GM18858 (cell line): ENCODE data around the gene DMRTC2.

Experiments used
- ATAC-seq: cut with Tn5 transposase; IDR thresholded peaks from one replicate; pipeline ENCODE4 v1.9.1; 2021; ENCODE audit not compliant: unreplicated experiment

The DMRTC2 gene

DNA sequence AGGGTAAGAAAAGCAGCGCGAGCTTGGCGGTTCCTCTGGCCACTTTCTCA lies at the start of gene DMRTC2:
DMRTC2 (plus strand) TSS at position 42 of the 50 bp plus-strand sequence. CDS start 2,387 bp downstream, outside the sequence.
- no peak for ATAC-seq

DNA sequence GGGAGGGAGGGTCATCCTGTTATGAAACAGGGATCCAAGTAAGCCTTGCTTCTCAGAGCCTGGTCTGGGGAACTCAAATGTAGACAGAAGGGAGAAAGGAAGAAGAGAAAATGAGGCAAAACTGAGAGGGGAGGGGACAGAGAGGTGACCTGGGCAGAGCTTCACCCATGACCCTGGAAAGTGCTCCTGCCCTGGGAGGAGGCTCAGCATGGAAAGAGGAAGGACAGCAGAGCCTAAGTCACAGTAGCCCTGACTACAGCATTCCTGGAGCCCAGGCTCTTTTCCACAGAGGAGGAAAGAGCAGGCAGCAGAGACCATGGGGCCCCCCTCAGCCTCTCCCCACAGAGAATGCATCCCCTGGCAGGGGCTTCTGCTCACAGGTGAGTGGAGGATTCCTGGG lies 48.5 kb upstream of the DMRTC2 start, which contains the start of gene CEACAM3:
CEACAM3 (plus strand) TSS at position 226 of the 400 bp plus-strand sequence; CDS start at position 317, 91 bp downstream.
- ATAC-seq: no peak

DNA sequence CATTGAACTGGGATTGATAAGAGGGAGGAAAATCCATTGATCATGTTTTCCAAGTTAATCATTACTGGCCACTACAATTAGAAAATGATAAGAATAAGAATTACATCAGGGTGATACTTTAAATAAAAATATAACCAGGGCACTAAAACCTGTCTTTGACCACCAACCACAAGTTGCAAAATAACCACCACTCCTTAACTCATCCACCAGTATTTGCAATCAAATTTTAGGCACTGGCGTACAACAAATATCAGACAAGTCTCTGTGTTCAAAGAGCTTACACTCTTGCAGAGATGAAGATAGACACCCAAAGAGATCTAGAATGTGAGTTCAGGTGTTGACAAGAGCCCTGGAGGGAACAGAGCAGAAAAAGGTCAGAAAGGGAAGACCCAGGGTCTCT lies 47.9 kb upstream of the DMRTC2 start:
- ATAC-seq: no peak

DNA sequence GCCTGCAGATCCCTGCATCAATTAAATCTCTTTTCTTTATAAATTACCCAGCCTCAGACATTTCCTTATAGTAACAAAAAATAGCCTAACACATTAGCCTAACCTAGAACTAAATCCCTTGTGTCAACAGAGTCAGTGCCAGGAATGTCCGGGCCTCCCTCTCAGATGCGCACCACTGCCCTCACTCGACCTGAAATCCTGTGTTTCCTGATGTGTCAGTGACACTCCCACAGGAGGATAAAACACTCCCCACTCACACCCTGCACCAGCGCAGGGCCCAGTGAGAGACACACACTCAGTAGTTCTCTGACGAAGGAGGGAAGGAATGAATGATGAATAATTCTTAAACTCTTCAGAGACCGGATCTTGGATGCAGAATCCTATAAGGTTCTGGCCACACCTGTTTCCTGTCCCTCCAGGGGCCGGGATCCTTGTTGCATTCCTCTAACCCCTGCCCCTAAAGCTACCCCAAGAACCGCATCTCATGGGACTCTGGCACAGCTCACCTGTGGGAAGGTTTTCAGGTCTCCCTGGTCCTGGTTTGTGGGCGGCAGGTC lies 45.3 kb upstream of the DMRTC2 start:
- ATAC-seq: no peak

DNA sequence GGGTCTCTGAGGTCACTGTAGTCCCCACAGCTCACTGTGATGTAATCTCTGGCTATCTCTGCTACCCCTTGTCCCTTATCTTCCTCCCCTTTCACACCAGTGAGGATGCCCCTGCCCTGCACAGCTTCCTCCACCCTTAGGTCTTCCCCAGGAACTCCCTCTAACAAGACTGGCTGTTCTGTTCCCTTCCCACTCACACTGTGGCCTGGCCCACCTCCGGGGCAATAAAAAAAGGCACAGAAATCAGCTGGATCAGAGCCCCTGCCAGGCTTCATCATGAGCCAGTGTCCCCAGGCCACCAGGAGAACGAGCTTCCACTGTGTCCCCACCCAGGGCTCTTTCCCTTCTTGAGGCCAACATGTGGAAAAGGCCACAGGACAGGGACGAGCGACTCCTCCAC lies 43.8 kb upstream of the DMRTC2 start:
- ATAC-seq: no peak

DNA sequence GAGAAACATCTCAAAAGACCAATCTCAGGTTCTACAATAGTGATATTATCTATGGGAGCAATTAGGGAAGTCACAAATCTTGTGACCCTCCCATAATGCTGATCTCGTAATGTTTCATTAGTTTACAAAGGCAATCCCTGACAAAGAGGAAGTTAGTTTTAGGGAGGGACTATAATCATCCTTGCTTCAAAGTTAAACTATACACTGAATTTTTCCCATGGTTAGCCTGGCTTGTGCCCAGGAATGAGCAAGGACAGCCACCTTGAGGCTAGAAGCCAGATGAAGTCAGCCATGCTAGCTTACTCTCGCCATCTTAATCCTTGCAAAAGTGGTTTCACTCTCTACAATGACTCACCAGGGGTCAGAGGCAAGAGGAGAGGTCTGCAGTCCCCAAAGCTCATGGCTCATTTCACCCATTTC lies 43.0 kb upstream of the DMRTC2 start:
- no peak for ATAC-seq

DNA sequence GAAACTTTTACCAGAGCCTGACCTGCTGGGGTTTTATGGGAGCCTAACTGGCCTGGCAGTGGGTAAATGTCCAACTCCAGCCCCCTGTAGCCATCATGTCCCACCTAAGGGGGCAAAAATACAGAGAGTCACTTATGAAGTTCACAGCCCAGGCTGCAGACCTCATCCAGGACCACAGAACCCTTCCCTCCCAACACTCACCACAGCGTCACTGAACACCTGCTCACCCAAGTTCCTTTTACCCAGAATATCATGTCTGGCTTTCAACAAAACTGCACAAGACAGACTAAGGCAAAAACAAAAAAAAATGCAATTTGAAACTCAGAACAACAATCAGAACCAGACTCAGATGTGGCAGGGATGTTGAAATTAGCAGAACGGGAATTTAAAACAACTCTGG lies 42.1 kb upstream of the DMRTC2 start:
- ATAC-seq: no peak

DNA sequence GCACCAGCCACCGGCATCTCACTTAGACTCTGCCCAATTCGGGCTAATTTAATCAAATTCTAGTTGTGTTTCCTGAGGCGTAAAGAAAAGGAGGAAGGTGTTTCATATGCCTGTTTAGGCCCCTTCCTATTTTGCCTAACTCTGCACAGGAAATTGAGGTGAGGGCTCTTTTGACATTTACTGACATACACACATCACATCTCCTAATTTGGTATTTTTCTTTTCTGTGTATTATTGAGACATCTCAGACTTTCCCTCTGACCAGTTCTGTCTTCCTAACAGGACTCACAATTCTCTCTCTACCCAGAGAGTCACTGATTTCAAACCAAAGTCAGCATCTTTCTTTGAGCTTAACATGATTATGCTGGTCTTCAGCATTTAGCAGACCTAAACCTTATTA lies 40.5 kb upstream of the DMRTC2 start:
- ATAC-seq: no peak

DNA sequence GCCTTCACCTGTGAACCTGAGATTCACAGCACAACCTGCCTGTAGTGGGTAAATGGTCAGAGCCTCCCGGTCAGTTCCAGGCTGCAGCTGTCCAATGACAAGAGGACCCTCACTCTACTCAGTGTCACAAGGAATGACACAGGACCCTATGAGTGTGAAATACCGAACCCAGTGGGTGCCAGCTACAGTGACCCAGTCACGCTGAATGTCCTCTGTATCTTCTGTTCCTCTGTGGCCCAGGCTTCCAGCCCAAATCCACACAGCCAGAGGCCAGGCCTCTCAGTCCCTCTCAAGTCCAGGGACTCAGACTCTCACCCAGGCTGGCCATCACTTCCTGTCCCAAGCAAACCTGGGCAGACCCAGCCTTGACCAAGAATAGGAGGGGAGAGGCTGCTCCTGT lies 37.7 kb upstream of the DMRTC2 start:
- ATAC-seq: no peak

DNA sequence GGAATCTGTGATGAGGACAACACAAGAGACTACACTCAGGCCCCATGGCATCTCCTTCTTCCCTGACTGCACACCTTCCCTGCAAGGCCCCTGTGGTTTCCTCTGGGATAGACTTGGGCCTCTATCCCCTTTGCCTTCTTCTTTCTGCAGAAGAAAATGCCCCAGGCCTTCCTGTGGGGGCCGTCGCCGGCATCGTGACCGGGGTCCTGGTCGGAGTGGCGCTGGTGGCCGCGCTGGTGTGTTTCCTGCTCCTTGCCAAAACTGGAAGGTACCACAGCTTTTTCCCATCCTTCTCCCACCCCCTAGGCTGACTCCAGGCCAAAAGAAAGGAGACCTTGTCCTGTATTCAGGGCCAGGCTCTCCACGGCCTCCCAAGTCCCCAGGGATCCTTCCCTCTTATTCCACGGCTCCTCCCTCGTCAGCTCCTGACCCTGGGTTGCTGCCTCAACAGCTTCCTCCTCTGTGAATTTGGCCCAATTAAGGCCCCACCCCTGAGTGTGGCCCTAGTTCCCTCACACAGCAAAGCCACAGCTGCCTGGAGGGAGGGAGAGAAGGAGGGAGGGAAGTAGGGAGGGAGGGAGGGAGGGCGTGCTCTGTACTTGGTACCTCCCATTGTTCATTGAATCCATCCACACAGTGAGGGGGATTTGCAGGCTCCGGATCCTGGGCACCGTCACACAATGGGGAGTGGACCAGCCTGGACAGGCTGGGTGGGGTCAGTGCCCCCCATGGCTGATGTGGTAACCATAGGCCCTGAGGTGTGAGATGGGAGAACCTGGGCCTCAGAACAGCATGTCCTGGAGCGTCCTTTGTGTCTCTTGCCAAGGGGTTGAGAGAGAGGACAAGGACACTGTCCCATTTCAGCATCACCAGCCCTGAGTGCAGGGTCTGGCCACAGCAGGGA lies 35.9 kb upstream of the DMRTC2 start:
- no peak for ATAC-seq

DNA sequence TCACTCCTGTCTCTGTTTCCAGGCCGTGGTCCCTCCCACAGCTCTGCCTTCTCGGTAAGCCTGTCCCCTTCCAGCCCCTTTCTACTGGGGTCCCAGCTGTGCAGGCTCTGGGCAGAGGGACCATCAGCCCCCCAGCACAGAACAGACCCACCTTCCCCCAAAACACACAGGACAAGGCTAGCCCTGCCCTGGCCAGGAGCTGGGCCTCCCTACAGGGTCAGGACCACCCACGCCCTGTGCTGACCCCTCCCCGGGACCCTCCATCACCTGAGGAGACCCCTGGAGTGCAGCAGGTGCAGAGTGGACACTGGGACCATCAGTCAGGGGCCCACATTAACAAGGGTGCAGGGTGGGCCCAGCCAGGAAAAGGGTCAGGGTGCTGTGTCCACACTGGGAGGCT lies 34.5 kb upstream of the DMRTC2 start:
- ATAC-seq: no peak

DNA sequence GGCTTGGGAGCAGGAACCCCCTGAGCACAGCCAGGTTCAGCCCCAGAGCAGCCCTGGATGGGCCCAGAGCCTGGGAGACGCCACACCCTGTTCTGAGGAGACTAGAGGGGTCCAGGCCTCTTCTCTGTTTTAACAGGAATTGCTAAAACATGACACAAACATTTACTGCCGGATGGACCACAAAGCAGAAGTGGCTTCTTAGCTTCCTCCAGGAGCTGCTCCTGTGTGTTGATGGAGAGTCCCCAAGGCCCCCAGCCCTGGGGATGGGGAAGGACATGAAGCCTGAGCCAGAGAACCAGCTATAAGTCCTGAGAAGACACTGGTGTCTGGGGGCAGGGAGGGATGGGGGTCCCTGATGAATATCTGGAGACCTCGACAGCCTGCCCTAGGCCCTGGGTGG lies 33.8 kb upstream of the DMRTC2 start:
- ATAC-seq: no peak

DNA sequence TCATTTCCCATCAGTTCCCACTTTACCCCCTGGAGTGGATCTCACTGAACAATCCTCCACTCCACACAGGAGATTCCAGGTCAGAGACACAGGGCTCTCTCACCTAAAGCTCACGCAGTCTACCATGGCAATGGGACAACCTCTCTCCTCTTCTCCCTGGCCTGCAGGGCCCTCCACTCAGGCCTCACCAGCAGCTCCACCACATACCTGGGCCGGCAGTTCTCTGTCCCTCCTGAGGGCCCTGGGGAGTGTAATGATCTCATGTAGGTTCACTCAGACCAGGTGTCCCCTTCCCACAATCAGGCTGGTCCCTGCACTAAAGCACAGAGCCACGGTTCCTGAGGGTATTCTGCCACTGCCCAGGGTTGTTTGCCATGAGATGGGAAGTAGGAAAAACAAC lies 32.9 kb upstream of the DMRTC2 start:
- ATAC-seq: no peak

DNA sequence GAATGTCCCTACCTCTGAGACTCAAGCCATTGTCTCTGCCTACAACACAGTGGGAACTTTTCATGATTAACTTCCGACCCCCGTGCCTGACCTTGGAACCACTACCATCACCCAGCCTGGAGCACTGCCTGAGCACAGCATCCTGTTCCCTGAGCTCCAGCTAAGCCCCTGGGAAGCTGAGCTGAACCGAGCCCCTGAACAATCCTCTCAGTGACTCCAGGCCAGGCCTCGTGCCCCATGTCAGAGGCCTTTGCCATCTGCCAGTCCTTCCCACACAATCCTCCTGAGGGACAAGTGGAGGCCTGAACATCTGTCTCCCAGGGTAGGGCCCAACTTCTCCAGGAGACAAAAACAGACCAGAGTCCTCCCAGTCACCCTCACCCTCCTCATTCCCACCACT lies 30.9 kb upstream of the DMRTC2 start:
- no peak for ATAC-seq

DNA sequence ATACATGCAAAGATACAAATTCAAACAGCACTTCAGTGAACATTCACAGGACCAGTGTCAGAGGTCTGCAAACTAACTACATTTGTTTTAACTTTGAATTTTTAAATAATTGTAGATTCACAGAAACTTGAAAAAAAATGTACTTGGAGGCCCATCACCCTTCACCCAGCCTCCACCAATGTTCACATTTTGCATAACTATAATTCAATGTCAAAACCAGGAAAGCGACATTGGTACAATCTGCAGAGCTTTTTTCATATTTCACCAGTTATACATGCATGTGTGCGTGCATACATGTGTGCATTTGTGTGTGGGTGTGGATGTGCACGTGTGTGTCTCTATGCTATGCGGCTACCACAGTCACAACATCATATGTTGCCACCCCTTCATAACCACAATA lies 29.5 kb upstream of the DMRTC2 start:
- ATAC-seq: no peak

DNA sequence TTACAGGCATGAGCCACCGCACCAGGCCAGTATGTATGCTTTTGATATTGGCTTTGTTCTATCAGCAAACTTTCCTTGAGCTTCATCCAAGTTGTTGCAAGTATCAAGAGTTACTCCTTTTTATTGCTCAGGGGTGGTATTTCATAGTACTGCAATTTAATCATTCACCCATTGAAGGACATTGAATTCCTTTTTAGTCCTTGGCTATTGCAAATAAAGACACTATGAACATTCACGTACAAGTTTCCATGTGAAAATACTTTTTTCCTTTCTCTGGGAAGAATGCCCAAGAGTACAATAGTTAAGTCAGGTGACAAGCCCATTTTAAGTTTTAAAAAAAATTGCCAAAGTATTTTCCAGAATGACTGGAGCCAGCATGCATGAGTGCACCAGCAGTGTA lies 28.1 kb upstream of the DMRTC2 start:
- no peak for ATAC-seq

DNA sequence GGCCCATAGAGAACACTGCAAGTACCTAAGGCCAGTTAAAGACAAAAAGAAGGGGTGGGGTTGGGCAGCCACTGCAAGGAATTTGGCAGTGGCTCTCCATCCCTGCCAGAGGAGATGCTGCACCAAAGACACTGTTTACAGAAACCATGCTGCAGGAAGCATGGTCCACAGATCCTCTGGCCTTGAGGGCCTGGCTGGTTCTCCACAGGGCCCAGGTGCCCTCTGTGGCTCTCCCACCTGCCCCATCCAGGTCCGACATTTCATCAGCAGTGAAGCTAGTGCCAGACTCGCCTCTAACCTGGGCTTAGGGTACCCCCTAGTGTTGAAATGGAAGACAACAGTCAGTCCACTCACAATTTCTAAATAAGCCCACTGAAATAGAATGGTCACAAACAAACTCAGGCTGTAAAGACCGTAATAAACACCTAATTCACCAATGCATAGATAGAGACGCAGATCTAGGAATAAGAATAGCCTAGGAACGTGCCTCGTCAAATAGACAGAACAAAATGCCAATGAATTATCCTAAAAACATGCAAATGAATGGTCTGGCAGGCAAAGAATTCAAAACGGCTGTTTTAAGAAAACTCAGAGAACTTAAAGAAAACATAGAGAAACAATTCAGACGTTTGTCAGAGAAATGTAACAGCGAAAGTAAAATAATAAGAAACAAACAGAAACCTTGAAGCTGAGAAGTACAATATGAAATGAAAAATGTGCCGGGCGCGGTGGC lies 23.7 kb upstream of the DMRTC2 start:
- no peak for ATAC-seq

DNA sequence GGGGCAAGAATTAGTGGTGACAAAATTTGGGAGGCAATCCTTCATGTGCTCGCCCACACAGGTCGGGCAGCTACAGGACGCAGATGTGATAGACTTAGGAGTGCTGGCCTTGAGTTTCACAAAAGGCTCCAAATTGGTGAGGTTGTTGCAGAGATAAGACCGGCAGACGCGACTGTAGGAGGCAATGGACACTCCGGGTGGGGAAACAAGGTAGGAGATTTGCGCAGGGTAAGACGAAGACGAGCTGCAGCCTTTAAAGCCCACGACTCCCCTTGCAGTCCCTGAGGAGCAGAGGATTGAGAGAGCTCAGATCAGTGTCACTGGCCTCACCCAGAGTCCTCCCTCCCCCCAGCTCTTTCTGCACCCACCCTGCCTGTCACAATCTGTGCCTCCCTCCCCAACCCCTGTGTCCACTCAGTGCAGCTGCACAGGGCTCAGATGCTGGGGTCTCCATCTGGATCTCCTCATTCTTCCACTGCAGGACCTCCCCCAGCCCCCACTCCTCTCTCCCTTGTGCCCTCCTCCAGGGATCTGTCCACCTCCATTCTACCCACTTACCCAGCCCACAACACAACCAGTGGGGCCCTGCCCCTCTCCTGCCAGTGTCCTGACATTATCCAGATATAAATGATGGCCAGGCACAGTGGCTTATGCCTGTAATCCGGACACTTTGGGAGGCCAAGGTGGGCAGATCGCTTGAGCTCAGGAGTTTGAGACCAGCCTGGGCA lies 6.7 kb upstream of the DMRTC2 start:
- ATAC-seq: no peak

DNA sequence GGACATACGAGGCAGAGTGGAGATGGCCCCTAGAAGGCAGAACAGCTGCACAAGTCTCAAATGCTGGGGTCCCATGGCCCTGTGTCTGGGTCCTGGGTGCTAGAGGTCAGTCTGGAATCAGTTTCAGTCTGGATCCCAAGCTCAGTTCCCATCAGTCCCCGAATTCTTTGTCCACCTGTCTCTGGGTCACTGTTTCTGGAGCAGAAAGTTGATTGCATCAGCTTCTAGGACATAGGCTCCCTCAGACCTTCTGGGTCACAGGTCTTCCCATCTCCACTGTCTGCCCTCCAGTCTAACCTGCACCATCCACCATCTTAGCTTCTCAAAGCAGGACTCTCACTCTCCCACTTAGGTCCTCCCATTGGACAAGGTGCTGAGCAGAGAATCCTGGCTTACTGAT lies 5.6 kb upstream of the DMRTC2 start:
- no peak for ATAC-seq

DNA sequence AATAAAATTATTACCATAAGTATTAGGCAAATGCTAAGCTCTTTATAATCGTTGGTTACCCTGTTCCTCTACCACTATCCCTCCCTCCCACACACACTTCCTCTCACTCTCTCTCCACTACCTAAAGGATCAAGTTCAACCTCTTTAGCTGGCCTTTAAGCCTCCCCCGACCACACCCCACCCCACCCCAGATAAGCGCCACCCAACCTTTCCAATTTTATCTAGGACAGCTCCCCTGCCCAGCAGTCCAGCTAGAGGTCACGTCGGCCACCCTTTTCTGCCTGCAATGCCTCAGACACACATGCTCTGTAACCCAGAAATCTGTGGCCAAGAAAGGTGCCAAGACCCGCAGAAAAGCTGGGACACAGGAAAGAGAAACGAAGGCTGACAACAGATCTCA lies 1.5 kb upstream of the DMRTC2 start:
- ATAC-seq: no peak

DNA sequence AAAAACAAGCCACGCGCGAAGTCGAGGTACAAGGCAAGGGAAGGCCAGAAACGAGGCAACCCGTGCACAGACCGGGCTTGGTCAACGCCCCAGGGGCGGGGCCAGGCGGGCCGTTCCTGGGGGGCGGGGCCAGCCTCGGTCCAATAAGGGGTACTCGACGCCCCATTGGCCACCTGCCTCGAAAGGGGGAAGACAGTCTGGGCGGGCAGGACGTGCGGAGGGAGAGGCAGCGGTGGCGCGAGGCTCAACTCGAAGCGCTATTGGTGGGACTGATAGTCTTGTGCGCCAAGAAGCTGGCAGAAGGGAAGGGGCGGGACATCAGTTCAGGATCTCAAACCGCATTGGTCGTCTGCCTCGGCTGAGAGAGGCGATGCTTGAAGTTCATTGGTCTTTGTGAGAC lies 241 bp upstream of the DMRTC2 start, which contains the start of gene LYPD4:
LYPD4 (minus strand) TSS at position 83 of the 400 bp plus-strand sequence. CDS start 5,398 bp downstream, outside the sequence.
- no peak for ATAC-seq
